ENCODE measurements around the gene AACS.

- TF ChIP-seq CTCF (tag by site-specific recombination; IDR thresholded peaks at IDR 0.05) (no peak), ZNF148 (tag by site-specific recombination; IDR thresholded peaks at IDR 0.05; ENCODE audit: borderline replicate concordance) (no peak), KLF9 (tag by site-specific recombination; IDR thresholded peaks at IDR 0.05; ENCODE audit: low read depth) (no peak), ZNF707 (tag by site-specific recombination; IDR thresholded peaks at IDR 0.05) (no peak), ZNF660 (tag by site-specific recombination; IDR thresholded peaks at IDR 0.05) (no peak), ZNF239 (tag by site-specific recombination; IDR thresholded peaks at IDR 0.05) (no peak), KLF16 (tag by site-specific recombination; IDR thresholded peaks at IDR 0.05) (no peak), ZNF449 (tag by site-specific recombination; IDR thresholded peaks at IDR 0.05) (no peak), ZNF133 (tag by site-specific recombination; IDR thresholded peaks at IDR 0.05) (no peak)
- TF ChIP-seq, protein P1, sequence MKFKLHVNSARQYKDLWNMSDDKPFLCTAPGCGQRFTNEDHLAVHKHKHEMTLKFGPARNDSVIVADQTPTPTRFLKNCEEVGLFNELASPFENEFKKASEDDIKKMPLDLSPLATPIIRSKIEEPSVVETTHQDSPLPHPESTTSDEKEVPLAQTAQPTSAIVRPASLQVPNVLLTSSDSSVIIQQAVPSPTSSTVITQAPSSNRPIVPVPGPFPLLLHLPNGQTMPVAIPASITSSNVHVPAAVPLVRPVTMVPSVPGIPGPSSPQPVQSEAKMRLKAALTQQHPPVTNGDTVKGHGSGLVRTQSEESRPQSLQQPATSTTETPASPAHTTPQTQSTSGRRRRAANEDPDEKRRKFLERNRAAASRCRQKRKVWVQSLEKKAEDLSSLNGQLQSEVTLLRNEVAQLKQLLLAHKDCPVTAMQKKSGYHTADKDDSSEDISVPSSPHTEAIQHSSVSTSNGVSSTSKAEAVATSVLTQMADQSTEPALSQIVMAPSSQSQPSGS (tag by site-specific recombination; IDR thresholded peaks at IDR 0.05; ENCODE audit: low read depth) = no peak
Observed at GRCh38 chr12:125187780-125188741, 122.8 kb downstream of the AACS start.
